Measurements from ENCODE around the gene SAV1. TPM values are rescaled to one million over a fixed set of nuclear protein-coding genes. Genes with fewer than 3 reads are reported as not detected.

Gene SAV1
- 22.2 and 22.6 TPM in 2 replicates for total RNA-seq

DNA sequence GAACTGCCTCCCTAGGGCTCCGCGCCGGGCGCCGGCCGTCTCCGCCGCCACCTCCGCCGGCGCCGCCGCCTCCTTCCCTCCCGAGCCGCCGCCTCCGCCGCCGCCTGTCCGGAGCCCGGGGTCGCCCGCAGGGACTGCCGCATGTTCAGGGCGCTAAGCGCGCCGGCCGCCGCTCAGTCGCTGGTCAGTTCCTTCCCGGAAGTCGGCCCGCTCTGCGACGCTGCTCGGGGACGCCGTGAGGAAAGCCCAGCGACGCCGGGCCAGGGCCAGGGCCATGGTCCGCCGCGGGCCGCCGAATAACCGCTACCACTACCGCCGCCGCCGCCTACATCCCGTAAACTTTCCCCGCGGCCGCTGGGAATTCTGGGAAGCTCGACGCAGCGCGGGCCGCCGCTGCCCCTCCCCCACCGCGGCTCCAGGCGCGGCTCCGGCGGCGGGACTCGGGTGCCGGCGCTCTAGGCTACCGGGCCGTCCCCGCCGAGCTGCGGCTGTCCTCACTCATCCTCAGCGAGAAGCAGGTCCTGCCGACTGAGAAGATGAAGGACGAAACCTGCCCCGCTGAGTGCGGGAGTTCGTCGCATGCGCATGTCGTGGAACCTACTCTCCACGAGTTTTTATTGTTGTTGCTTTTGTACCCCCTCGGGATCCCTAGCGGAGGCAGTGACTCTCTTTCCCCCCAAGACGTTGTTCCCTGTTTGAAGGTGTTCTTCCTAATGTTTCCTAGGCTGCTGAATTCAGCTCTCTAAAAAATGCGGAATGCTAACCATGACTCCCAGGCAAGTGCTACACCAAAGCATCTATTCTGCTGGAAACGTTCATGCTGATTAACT lies at the start of gene SAV1:
Gene SAV1 (minus strand): TSS at position 311 of the 830 bp plus-strand sequence. CDS start 339 bp downstream, outside the sequence.

Other genes starting within 250 kb of the SAV1 start
- gene MAP4K5, start 135.7 kb downstream of the SAV1 start, total RNA-seq = 25.0 and 35.3 TPM in 2 replicates
- gene ATL1, start 108.2 kb downstream of the SAV1 start, total RNA-seq = 3.0 and 7.0 TPM in 2 replicates
- 28.6 and 31.1 TPM in 2 replicates for gene NIN, start 162.9 kb upstream of the SAV1 start, total RNA-seq
- gene ABHD12B, start 203.7 kb upstream of the SAV1 start, total RNA-seq = under 0.01 TPM in 1 of 2 replicates, not detected in the other

All from smooth muscle cell of bladder (primary cell).